Subcutaneous abdominal adipose tissue (tissue), 5 donors: ENCODE data around the gene KRTAP10-4.
"Not testable (repeated sequence)": the region's sequence is repeated elsewhere in the genome, so short reads cannot be mapped to it uniquely, and the experiment has no call there.

Experiments used
- H3K27ac ChIP-seq: one replicate; pipeline ENCODE4 v1.7.0; 2013; ENCODE audit warnings: low read depth, mild to moderate bottlenecking, inconsistent platforms, low read length, moderate library complexity
- H3K27me3 ChIP-seq, 5 donors: one replicate each; pipeline ENCODE4 v1.7.0; 2013; ENCODE audit warnings: low read length in 5 of 5, inconsistent platforms in 1 of 5; ENCODE audit not compliant: control insufficient read depth in 5 of 5, insufficient read depth in 4 of 5
- H3K36me3 ChIP-seq, 5 donors: one replicate each; pipeline ENCODE4 v1.7.0; 2013; ENCODE audit warnings: low read length in 5 of 5; ENCODE audit not compliant: control insufficient read depth in 5 of 5, insufficient read depth in 5 of 5
- H3K4me1 ChIP-seq, 5 donors: one replicate each; pipeline ENCODE4 v1.7.0; 2013; ENCODE audit warnings: low read length in 5 of 5, mild to moderate bottlenecking in 3 of 5, moderate library complexity in 1 of 5; ENCODE audit not compliant: control insufficient read depth in 5 of 5, insufficient read depth in 5 of 5
- H3K4me3 ChIP-seq, 5 donors: one replicate each; pipeline ENCODE4 v1.7.0; 2013; ENCODE audit warnings: low read length in 5 of 5, low read depth in 1 of 5
- H3K9ac ChIP-seq, 5 donors: one replicate each; pipeline ENCODE4 v1.7.0; 2013; ENCODE audit warnings: low read length in 5 of 5, mild to moderate bottlenecking in 4 of 5, moderate library complexity in 3 of 5
- H3K9me3 ChIP-seq, 5 donors: one replicate each; pipeline ENCODE4 v1.7.0; 2013; ENCODE audit warnings: low read length in 5 of 5; ENCODE audit not compliant: control insufficient read depth in 5 of 5
- donor health status: healthy.
- donor health status: healthy.
- donor health status: healthy.
- donor health status: healthy.
- donor health status: healthy.

Gene KRTAP10-4

GRCh38 chr21:44603911-44604310 lies 30.4 kb downstream of the KRTAP10-4 start:
- H3K4me3 ChIP-seq, result no peak overlapping the region

GRCh38 chr21:44606495-44606894 lies 33.0 kb downstream of the KRTAP10-4 start:
- H3K36me3 ChIP-seq, result no peaks in the 10 kb centered on the region
- H3K9ac ChIP-seq, result no peak overlapping the region
- H3K9me3 ChIP-seq, result peaks cover 2 to 25% (median 15%) of the 10 kb centered on the region in 5 donors
- H3K27me3 ChIP-seq, result peaks cover 8 to 20% (median 13%) of the 10 kb centered on the region in 5 donors
- H3K4me1 ChIP-seq, result no peaks in the 10 kb centered on the region
- no peak overlapping the region for H3K4me3 ChIP-seq
- no peak overlapping the region for H3K27ac ChIP-seq

More at GRCh38 chr21:44603911-44604310, 30.4 kb downstream of the KRTAP10-4 start:
- Histone ChIP-seq H3K36me3 (no peaks in the 10 kb centered on the region), H3K27me3 (peaks cover 9 to 36% (median 20%) of the 10 kb centered on the region in 5 donors), H3K27ac (no peak overlapping the region), H3K9ac (no peak overlapping the region), H3K9me3 (peaks cover 0 to 5% (median 2%) of the 10 kb centered on the region in 5 donors), H3K4me1 (no peaks in the 10 kb centered on the region)

DNA sequence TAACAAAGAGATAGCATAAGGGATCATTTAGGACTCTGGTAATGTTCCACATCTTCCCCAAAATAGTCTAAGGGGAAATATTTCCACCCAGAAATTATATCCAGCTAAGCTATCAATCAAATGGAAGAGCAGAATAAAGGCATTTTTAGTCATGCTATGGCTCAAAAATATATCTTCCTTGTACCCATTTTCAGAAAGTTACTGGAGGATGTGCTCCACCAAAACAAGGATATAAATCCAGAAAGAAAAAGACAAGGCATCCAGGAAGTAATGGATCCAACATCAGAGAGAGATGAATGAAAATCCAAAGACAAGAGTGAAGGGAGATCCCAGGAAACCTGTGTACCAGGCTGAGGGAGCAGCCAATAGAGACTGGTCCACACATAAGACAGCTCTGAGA lies 35.7 kb downstream of the KRTAP10-4 start:
- H3K36me3 ChIP-seq, result no peaks in the 10 kb centered on the region
- H3K9ac ChIP-seq, result no peak overlapping the region
- H3K4me3 ChIP-seq, result no peak overlapping the region
- H3K27me3 ChIP-seq, result peaks cover 0 to 19% (median 10%) of the 10 kb centered on the region in 5 donors
- H3K27ac ChIP-seq, result no peak overlapping the region
- H3K9me3 ChIP-seq, result peaks cover 2 to 30% (median 22%) of the 10 kb centered on the region in 5 donors
- H3K4me1 ChIP-seq, result no peaks in the 10 kb centered on the region

DNA sequence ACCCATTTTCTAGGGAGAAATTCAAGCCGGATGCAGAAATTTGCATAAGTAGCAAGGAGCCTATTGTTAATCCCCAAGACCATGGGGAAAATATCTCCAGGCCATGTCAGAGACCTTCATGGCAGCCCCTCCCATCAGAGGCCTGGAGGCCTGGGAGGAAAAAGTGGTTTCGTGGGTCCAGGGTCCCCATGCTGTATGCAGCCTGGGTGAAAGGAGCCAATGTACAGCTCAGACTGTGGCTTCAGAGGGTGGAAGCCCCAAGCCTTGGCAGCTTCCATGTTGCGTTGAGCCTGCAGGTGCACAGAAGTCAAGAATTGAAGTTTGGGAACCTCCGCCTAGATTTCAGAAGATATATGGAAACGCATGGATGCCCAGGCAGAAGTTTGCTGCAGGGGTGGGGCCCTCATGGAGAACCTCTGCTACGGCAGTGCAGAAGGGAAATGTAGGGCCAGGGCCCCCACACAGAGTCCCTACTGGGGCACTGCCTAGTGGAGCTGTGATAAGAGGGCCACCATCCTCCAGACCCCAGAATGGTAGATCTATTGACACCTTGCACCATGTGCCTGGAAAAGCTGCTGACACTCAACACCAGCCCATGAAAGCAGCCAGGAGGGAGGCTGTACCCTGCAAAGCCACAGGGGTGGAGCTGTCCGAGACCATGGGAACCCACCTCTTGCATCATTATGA lies 36.8 kb downstream of the KRTAP10-4 start:
- H3K27me3 ChIP-seq, result peaks cover 0 to 21% (median 13%) of the 10 kb centered on the region in 5 donors
- not testable (repeated sequence) for H3K27ac ChIP-seq, H3K9ac ChIP-seq, H3K4me3 ChIP-seq, H3K4me1 ChIP-seq, H3K36me3 ChIP-seq
- H3K9me3 ChIP-seq, result peaks cover 2 to 30% (median 22%) of the 10 kb centered on the region in 5 donors

DNA sequence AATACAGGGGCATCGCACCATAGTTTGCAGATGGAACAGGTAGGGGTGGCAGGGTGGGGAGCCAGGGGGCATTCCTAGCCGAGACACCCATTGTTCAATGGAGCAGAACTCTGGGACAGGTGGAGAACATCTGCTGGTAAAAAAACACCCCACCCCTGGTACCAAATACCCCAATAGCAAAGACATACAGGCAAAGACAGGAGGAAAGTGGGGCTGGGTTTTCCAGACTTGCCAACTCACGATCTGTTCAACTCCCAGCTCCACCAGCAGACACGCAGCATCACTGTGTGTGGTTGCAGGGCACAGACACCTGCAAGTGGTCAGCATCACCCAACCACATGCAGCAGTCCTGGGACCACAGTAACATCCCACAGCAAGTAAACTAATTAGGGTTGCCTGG lies 38.0 kb downstream of the KRTAP10-4 start:
- no peak overlapping the region for H3K9ac ChIP-seq
- H3K4me1 ChIP-seq, result no peaks in the 10 kb centered on the region
- no peaks in the 10 kb centered on the region for H3K36me3 ChIP-seq
- H3K4me3 ChIP-seq, result no peak overlapping the region
- H3K9me3 ChIP-seq, result peaks cover 2 to 30% (median 22%) of the 10 kb centered on the region in 5 donors
- no peak overlapping the region for H3K27ac ChIP-seq
- peaks cover 4 to 29% (median 21%) of the 10 kb centered on the region in 5 donors for H3K27me3 ChIP-seq

- no peak within 1 kb of the TSS for H3K4me3 ChIP-seq
- H3K27me3 ChIP-seq, result peaks cover 4 to 29% (median 21%) of the 10 kb centered on the region in 5 donors
- H3K9me3 ChIP-seq, result peaks cover 2 to 30% (median 22%) of the 10 kb centered on the region in 5 donors
- no peak within 1 kb of the TSS for H3K9ac ChIP-seq
- no peak within 1 kb of the TSS for H3K27ac ChIP-seq
- no peaks in the 10 kb centered on the region for H3K4me1 ChIP-seq
- no peaks in the 10 kb centered on the region for H3K36me3 ChIP-seq
Measured at GRCh38 chr21:44612029-44612486, 38.5 kb downstream of the KRTAP10-4 start, which contains the start of gene KRTAP10-8. Gene KRTAP10-8, plus strand, starts transcription at chr21:44612079. Its CDS starts 22 bp downstream, at chr21:44612101.

DNA sequence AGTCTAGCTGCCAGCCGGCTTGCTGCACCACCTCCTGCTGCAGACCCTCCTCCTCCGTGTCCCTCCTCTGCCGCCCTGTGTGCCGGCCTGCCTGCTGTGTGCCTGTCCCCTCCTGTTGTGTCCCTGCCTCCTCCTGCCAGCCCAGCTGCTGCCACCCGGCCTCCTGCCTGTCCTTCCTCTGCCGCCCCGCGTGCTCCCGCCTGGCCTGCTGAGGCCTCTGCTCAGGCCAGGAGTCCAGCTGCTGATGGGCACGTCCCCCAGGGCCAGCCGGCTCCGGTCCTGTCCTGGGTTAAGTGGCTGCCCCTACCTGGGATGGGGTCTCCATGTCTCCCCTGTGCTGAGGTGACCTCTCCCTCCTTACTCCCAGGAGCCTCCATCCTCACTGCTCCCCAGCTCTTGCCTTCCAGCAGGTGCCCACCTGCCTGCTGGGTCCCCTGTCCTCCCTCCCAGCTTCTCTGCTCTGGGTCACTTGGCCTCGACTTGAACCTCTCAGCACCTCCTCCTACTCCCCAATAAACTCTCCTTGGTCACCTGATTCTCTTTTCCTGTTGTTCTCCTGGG lies 39.2 kb downstream of the KRTAP10-4 start:
- H3K36me3 ChIP-seq, result no peaks in the 10 kb centered on the region
- H3K27ac ChIP-seq, result no peak overlapping the region
- no peak overlapping the region for H3K4me3 ChIP-seq
- peaks cover 4 to 29% (median 21%) of the 10 kb centered on the region in 5 donors for H3K27me3 ChIP-seq
- no peaks in the 10 kb centered on the region for H3K4me1 ChIP-seq
- peaks cover 2 to 30% (median 22%) of the 10 kb centered on the region in 5 donors for H3K9me3 ChIP-seq
- no peak overlapping the region for H3K9ac ChIP-seq

DNA sequence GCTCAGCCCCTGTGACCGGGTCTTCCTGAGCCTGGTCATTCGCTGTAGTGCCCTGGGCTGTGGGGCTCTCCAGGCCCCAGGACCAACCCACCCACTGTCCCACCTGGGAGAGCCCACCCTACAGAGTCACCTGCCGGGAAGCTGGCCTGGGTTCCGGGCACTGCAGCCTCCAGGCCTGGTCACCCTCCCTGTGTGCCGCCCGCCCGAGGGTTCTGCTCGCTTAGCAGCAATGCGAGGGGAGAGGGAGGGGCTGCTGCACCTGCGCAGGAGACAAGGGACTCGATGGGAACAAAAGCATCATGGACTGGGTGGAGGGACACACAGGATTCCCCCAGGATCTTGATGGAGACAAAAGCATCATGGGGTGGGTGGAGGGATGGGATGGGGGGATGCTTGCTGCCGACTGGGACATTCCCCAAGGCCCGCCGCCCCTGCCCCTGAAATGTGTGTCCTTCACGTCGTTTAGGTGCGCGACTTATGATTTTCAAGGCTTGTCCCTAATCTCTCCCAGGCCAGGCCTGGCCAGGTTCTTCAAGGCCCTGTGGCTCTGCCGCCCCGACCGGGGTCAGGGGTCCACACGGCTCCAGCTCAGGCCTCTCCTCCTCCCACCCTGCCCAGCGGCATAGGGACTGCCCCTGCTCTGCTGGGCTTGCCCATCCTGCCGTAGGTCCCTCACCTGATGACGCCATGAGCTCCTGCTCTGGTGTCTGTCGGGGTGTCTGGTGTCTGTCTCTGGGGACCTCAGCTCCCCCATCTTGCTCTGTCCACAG lies 40.0 kb downstream of the KRTAP10-4 start:
- Histone ChIP-seq H3K9ac (no peak overlapping the region), H3K27me3 (peaks cover 4 to 29% (median 21%) of the 10 kb centered on the region in 5 donors), H3K4me3 (no peak overlapping the region), H3K36me3 (no peaks in the 10 kb centered on the region), H3K27ac (no peak overlapping the region), H3K9me3 (peaks cover 2 to 30% (median 22%) of the 10 kb centered on the region in 5 donors), H3K4me1 (peaks cover 0 to under 1% (median 0%) of the 10 kb centered on the region in 5 donors)

DNA sequence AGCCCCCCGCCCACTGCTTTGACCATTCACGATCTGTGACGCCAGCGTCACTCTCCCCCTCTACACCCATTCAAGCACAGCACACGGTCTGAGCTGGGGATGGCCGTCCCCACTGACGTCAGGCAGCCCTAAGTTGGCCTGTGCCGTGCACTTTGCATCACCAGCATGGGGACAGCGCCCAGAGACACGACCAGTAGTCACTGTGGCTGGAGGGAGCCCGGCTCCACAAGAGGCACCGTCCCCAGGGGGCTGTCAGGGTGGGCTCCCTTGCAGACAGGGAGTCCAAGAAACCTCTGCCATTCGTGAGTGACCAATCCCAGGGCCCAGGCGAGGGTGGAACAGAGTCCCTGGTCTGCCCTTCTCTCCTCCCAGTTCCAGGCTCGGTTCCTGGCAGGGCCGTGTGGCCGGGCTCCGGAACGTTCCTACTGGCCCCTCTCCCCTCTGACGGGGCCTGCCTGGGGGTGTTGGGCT lies 40.7 kb downstream of the KRTAP10-4 start:
- H3K9ac ChIP-seq, result no peak overlapping the region
- peaks cover 2 to 26% (median 20%) of the 10 kb centered on the region in 5 donors for H3K9me3 ChIP-seq
- peaks cover 4 to 29% (median 21%) of the 10 kb centered on the region in 5 donors for H3K27me3 ChIP-seq
- H3K4me3 ChIP-seq, result no peak overlapping the region
- H3K27ac ChIP-seq, result no peak overlapping the region
- H3K4me1 ChIP-seq, result peaks cover 0 to 5% (median 3%) of the 10 kb centered on the region in 5 donors
- no peaks in the 10 kb centered on the region for H3K36me3 ChIP-seq
